AG10803 (cell line): ENCODE measurements around the gene PTCD1.
"Not testable (repeated sequence)": the region's sequence is repeated elsewhere in the genome, so short reads cannot be mapped to it uniquely, and the experiment has no call there.

Experiments used
- DNase-seq: peaks from one replicate; pipeline ENCODE4 v3.0.0; 2010; ENCODE audit warnings: low read depth
- H3K4me3 ChIP-seq: 2 replicates; pipeline ENCODE4 v1.5.1; 2011; ENCODE audit warnings: mild to moderate bottlenecking, low read length, control low read depth
- TF ChIP-seq, protein P1 (sequence below): conservative IDR thresholded peaks from 2 replicates; pipeline ENCODE4 v1.5.1; 2011; ENCODE audit warnings: mild to moderate bottlenecking, low read length, control low read depth, inconsistent platforms

The PTCD1 gene

DNA sequence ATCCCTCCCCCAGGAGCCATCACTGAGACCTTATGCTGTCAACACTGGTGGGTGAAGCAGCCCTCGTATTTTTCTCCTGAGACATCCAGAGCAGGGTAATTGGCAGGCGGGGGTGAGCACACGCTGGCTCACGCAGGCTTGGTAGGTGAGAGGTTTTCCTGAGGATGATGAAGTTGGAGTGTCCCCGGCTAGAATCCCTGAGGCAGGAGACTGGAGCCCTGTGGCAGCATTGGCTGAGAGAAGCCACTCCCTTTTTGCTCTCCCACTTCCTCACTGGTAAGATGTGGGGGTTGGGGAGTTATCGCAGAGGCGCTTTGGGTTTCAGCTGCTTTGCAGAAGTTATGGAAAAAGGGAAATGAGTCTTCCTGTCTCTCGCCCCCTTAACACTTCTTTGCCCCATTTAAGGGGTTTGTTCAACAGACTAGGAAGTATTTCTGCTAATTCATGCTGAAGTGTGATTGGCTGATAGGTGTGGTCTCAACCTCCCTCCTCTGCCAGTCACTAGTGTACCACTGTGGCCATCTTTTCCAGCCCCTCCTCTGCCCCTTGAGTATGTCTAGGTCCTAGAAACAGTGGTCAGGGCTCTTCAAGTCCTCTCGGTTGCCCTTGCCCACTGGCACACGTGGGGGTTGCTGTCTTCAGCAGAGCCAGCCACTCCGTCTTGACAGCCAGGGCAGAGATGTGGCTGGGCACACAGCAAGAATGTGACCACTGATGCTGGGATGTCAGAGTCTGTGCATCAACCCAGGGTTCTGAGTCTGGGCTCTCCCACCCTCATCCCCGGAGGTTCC is 58.4 kb downstream of the PTCD1 start:
- peak overlapping the region; percentile 36 for H3K4me3 ChIP-seq
- TF ChIP-seq, protein P1, sequence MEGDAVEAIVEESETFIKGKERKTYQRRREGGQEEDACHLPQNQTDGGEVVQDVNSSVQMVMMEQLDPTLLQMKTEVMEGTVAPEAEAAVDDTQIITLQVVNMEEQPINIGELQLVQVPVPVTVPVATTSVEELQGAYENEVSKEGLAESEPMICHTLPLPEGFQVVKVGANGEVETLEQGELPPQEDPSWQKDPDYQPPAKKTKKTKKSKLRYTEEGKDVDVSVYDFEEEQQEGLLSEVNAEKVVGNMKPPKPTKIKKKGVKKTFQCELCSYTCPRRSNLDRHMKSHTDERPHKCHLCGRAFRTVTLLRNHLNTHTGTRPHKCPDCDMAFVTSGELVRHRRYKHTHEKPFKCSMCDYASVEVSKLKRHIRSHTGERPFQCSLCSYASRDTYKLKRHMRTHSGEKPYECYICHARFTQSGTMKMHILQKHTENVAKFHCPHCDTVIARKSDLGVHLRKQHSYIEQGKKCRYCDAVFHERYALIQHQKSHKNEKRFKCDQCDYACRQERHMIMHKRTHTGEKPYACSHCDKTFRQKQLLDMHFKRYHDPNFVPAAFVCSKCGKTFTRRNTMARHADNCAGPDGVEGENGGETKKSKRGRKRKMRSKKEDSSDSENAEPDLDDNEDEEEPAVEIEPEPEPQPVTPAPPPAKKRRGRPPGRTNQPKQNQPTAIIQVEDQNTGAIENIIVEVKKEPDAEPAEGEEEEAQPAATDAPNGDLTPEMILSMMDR: no peak
- peak; percentile 37 for DNase-seq

DNA sequence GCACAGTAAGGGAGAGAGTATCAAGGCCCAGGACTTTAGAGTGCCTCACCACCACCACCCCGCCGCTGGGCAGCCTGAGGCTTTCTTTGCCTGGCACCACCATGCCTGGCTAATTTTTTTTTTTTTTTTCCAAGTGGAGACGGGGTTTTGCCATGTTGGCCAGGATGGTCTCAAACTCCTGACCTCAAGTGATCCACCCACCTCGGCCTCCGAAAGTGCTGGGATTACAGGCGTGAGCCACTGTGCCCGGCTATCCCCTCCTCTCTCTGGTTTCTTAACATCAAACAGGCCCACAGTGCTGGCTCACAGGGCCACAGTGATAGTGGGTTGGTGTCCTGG is 58.9 kb downstream of the PTCD1 start:
- H3K4me3 ChIP-seq: peak overlapping the region; percentile 36
- DNase-seq: not testable (repeated sequence)

DNA sequence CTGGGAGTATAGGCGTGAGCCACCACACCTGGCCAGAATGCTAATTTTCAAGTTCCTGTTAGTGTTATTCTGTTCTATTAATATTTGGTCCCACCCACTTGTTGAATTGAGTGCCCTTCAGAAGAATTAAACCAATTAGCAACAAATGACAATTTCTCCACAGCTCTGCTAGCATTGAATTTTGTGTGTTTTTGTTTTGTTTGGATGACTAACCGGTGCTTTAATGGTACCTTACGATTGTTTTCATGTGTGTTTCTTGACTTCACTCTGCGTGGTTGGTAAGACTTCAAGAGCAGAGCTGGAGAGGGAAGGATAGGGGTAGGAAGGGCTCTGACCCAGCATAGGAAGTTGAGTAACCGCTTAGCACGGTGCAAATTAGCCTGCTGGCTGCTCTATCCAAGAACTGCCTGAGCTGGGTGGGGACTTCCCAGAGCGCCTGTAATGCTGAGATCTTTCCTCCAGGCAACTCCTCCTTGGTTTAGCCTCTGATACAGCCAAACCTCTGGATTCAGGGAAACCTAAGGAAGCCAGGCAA is 59.5 kb downstream of the PTCD1 start:
- DNase-seq: peak; percentile 96
- H3K4me3 ChIP-seq: peak overlapping the region; percentile 36
- TF ChIP-seq, protein P1: peak; percentile 28; the same call in 1 of the 2 replicates

DNA sequence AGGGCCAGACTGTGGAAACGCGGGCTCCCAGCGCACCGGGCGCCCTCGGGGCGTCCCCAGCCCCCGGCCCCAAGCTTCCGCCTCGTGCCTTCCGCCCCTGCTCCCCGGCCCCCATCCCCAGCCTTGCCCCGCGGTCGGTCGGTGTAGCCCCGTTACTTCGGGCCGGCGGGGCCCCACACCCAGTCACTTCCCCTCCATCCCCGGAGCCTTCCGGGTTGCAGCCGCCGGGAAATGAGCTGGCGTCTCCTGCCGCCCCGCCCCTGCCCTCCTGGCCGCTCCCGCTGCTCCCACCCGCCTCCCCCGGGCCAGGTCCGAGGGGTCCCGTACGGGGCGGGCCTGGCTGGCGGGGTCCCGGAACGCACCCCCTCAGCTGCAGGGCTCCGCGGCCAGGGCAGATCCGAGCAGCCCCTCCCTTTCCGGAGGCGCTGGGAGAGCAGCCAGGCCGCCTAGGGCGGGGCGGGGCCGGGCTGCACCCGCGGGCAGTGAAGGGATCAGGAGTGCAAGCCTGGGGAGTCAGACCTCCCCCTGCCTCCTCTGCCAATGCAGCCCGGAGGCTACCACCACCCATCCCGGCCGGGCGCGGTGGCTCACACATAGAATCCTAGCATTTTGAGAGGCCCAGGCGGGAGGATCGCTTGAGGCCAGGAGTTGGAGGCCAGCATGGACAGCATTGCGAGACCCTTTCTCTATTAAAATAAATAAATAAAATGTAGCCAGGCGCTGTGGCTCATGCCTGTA is 63.4 kb downstream of the PTCD1 start:
- peak; percentile 66 for DNase-seq
- TF ChIP-seq, protein P1: no peak
- H3K4me3 ChIP-seq: peak overlapping the region; percentile 67

DNA sequence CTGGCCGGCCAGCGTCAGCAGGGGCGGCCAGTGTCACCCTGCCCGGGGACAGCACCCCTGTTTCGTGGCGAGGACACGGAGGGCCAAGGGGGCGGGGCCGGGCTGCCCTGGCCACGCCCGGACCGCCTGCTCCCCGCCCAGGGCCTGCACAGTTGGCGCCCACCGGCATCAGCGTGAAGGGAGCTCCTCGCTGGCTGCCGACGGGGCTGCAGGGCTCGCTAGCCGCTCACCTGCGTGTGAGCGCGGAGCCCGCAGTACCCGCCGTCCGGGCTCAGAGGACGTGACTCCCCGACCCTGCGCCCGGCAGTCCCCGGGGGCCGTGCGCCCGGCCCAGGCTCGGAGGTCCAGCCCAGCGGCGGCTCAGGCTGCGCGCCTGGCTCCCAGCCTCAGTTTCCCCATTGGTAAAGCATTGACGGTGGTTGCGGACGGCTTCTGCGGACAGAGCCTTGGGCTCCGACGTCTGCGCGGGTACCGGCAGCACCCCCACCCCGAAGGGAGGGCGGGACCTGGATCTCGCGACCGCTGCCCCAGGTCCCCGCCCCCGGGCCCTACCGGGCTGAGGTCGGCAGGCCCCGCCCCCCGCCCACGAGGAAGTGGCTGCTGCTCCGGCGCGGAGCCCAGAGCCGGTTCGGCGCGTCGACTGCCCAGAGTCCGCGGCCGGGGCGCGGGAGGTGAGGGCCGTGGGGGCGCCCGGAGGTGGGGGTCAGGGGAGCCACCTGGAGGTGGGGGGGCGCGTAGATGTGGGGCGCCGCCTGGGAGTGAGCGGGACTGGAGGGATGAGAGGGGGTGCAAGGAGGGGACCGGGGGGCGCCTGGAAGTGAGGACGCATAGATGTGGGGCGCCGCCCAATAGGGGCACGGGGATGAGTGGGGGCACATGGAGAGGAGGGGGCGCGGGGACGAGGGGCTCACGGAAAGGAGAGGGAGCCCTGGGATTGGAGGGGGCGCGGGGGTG is 64.2 kb downstream of the PTCD1 start, which contains the start of gene ARPC1B:
Gene ARPC1B (plus strand): TSS at position 620 of the 954 bp plus-strand sequence. CDS start 10,985 bp downstream, outside the sequence.
- peak; percentile 70 for DNase-seq
- H3K4me3 ChIP-seq: peak within 1 kb of the TSS; percentile 67
- TF ChIP-seq, protein P1: no peak

DNA sequence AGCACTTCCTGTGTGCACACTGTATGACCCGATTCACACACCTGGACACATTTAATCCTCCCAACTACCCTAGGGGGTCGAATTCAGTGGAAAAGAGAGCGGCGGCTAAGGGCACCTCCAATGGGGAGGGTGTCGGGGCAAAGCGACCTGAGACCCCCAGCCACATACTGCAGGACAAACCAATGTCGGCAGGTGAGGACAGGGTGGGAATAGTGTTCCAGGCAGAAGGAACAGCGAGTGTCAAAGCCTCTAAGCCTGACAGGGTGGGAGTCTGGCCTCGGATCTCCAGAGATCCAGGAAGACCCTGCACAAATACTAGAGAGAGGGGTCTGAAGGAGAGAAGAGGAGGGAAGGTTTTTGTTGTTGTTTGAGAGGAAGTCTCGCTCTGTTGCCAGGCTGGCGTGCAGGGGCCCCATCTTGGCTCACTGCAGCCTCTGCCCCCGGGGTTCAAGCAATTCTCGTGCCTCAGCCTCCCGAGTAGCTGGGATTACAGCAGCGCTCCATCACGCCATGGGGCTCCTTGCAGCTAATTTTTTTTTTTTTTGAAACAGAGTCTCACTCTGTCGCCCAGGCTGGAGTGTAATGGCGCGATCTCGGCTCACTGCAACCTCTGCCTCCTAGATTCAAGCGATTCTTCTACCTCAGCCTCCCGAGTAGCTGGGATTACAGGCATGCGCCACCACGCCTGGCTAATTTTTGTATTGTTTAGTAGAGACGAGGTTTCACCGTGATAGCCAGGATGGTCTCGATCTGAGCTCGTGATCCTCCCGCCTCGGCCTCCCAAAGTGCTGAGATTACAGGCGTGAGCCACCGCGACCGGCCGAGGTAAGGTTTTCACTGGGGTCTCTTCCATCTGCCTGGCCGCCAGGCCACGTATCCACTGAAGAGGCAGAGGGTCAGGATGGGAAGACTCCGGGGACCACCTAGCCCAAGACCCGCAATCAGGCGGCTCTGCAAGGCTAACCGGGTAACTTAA is 65.2 kb downstream of the PTCD1 start:
- DNase-seq: no peak
- H3K4me3 ChIP-seq: peak overlapping the region; percentile 67; the same call in 1 of the 2 replicates
- TF ChIP-seq, protein P1: no peak
